OCI-LY7 (cell line): ENCODE data around the gene ZNF668. TPM values are rescaled to one million over a fixed set of nuclear protein-coding genes. Genes with fewer than 3 reads are reported as not detected.

ENCODE experiments used
- BruUV-seq: library from RNA; stranded (reverse); fragments of 400-500 nt; replicated peaks from 2 replicates; lab custom pipeline; 2021; lab: Mats Ljungman, UMichigan
- CTCF ChIA-PET: fragments of 300-600 bp; sonication (Branson Sonifier 250); formaldehyde crosslinking; loops from one replicate; lab custom pipeline; 2022; ENCODE audit warnings: antibody characterized with exemption; ENCODE audit not compliant: unreplicated experiment; lab: Charles Lee
- POLR2A ChIA-PET: fragments of 300-600 bp; sonication (Branson Sonifier 250); formaldehyde crosslinking; loops from one replicate; lab custom pipeline; 2022; ENCODE audit warnings: antibody characterized with exemption; lab: Charles Lee
- DNase-seq: peaks from one replicate; pipeline ENCODE4 v3.0.0-alpha.2; 2015; ENCODE audit warnings: low spot score
- H2AFZ ChIP-seq: fragments of 200-600 bp; sonication (generic), shearing (Covaris generic); 2 replicates; pipeline ENCODE4 v1.6.1; 2014; ENCODE audit warnings: mild to moderate bottlenecking, antibody characterized with exemption, low read length, moderate library complexity
- H3K27ac ChIP-seq: fragments of 200-600 bp; sonication (generic); 2 replicates; pipeline ENCODE4 v1.5.1; 2014; ENCODE audit warnings: mixed run types, low read depth, mild to moderate bottlenecking, moderate library complexity, low read length, inconsistent platforms; ENCODE audit not compliant: poor library complexity, severe bottlenecking
- H3K36me3 ChIP-seq: fragments of 200-600 bp; sonication (generic); 2 replicates; pipeline ENCODE4 v1.6.1; 2014; ENCODE audit warnings: mild to moderate bottlenecking, antibody characterized with exemption, low read length, moderate library complexity, mixed read lengths; ENCODE audit not compliant: insufficient read depth
- H3K4me1 ChIP-seq: fragments of 200-600 bp; sonication (generic); 2 replicates; pipeline ENCODE4 v1.5.1; 2014; ENCODE audit warnings: mild to moderate bottlenecking, low read length; ENCODE audit not compliant: insufficient read depth, poor library complexity, severe bottlenecking
- H3K4me2 ChIP-seq: fragments of 200-600 bp; sonication (generic); 2 replicates; pipeline ENCODE4 v1.6.1; 2014; ENCODE audit warnings: mild to moderate bottlenecking, low read length
- H3K4me3 ChIP-seq: fragments of 200-600 bp; sonication (generic); 2 replicates; pipeline ENCODE4 v1.5.1; 2014; ENCODE audit warnings: mild to moderate bottlenecking, low read depth, low read length; ENCODE audit not compliant: poor library complexity, severe bottlenecking
- H3K79me2 ChIP-seq: fragments of 200-600 bp; sonication (generic); 2 replicates; pipeline ENCODE4 v1.6.1; 2016; ENCODE audit warnings: low read depth, mild to moderate bottlenecking, low read length, moderate library complexity, mixed read lengths; ENCODE audit not compliant: insufficient read depth
- H3K9me2 ChIP-seq: fragments of 200-600 bp; sonication (generic); 2 replicates; pipeline ENCODE4 v1.6.1; 2016; ENCODE audit warnings: mild to moderate bottlenecking, low read length, mixed read lengths; ENCODE audit not compliant: insufficient read depth
- H3K9me3 ChIP-seq: fragments of 200-600 bp; sonication (generic); 2 replicates; pipeline ENCODE4 v1.6.1; 2014; ENCODE audit warnings: mild to moderate bottlenecking, mixed run types, low read length, mixed read lengths
- H4K20me1 ChIP-seq: fragments of 200-600 bp; sonication (generic); 2 replicates; pipeline ENCODE4 v1.6.1; 2014; ENCODE audit warnings: mild to moderate bottlenecking, antibody characterized with exemption, low read length, moderate library complexity, mixed read lengths; ENCODE audit not compliant: insufficient read depth
- CTCF ChIP-seq: fragments of 200-600 bp; sonication (generic); conservative IDR thresholded peaks from 2 replicates; pipeline ENCODE4 v1.5.1; 2014; ENCODE audit warnings: mild to moderate bottlenecking, antibody characterized with exemption, low read length, moderate library complexity, mixed read lengths
- EZH2phosphoT487 ChIP-seq: fragments of 200-600 bp; sonication (generic); IDR thresholded peaks from 2 replicates; pipeline ENCODE4 v1.6.1; 2018; ENCODE audit warnings: low read depth, borderline replicate concordance, mild to moderate bottlenecking, mixed run types, antibody characterized with exemption, low read length, moderate library complexity, mixed read lengths
- intact Hi-C: fragments of 100-400 bp; cut with micrococcal nuclease; formaldehyde crosslinking; loops from one replicate; pipeline ENCODE4 v1.10.0; 2022; ENCODE audit not compliant: unreplicated experiment
- total RNA-seq, 2 experiments: library from RNA; depleted of rRNA in 1 of 2; stranded (reverse); fragments of >200 nt in 1 of 2; shearing (Covaris generic) in 1 of 2; gene quantifications; 2 replicates each; pipeline ENCODE4 v1.2.3, GENCODE V29; 2014 to 2022

Gene ZNF668
- total RNA-seq, 2 experiments from 2014 or later = 7.8 to 21.7 TPM

- peak overlapping the region; percentile 38 for H3K27ac ChIP-seq
- H3K79me2 ChIP-seq = no peaks in the 10 kb centered on the region
- ChIA-PET POLR2A (interaction anchor here (0.6 to 1.7 kb wide), 5 partner anchors 10 to 44 kb away, joined by 3 to 8 read pairs (median 3); partner anchors contain the start of gene KAT8), CTCF (interaction anchor here (1.0 kb wide), 1 partner anchor 14 kb away, joined by 4 read pairs; no protein-coding TSS in a partner anchor)
- no peaks in the 10 kb centered on the region for H3K9me3 ChIP-seq
- peak overlapping the region; percentile 96 for H3K4me2 ChIP-seq
- peak overlapping the region; percentile 87 for H3K4me3 ChIP-seq
- peak; percentile 25 for DNase-seq
- no peaks in the 10 kb centered on the region for H3K9me2 ChIP-seq
- peak overlapping the region; percentile 93 for H2AFZ ChIP-seq
- intact Hi-C loops = no loop called here
- H4K20me1 ChIP-seq = no peaks in the 10 kb centered on the region
- no TSS peak for BruUV-seq
- H3K4me1 ChIP-seq = peaks cover 18% of the 10 kb centered on the region
- peaks cover 25% of the 10 kb centered on the region for H3K36me3 ChIP-seq
- TF ChIP-seq CTCF (no peak), EZH2phosphoT487 (no peak)
Observed at GRCh38 chr16:31107465-31107867, 33.4 kb upstream of the ZNF668 start.

DNA sequence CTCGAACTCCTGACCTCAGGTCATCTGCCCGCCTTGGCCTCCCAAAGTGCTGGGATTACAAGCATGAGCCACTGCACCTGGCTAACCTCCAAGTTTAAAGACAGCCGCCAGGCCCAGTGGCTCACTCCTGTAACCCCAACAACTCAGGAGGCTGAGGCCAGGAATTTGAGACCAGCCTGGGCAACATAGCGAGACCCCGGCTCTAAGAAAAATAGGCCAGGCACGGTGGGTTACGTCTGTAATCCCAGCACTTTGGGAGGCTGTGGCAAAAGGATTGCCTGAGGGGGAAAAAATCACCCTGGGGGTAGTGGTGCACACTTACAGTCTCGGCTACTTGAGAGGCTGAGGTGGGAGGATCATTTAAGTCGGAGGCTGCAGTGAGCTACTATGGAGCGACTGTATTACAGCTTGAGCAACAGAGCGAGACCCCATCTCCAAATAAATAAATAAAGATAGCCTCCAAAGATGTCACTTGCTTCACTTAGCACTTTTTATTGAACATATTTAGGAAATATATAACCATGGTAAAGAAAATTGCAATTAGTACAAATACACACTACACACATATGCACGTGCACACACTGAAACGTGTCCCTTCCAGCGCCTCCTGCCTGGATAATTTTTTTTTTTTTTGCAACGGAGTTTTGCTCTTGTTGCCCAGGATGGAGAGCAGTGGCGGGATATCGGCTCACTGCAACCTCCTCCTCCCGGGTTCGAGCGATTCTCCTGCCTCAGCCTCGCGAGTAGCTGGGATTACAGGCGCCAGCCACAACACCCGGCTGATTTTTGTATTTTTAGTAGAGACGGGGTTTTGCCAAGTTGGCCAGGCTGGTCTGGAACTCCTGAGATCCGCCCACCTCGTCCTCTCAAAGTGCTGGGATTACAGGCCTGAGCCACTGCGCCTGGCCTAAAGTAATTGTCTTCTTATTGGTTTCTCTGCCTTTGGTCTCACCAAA lies 32.7 kb upstream of the ZNF668 start:
- H4K20me1 ChIP-seq = no peaks in the 10 kb centered on the region
- peak overlapping the region; percentile 38 for H3K27ac ChIP-seq
- DNase-seq = no peak
- BruUV-seq = no TSS peak
- H3K4me2 ChIP-seq = peak overlapping the region; percentile 96
- H3K4me3 ChIP-seq = peak overlapping the region; percentile 87
- intact Hi-C loops = no loop called here
- POLR2A ChIA-PET = interaction anchor here (0.6 to 1.7 kb wide), 3 partner anchors 11 to 44 kb away, joined by 3 to 8 read pairs (median 5); partner anchors contain the start of gene KAT8
- H3K9me3 ChIP-seq = no peaks in the 10 kb centered on the region
- peaks cover 18% of the 10 kb centered on the region for H3K4me1 ChIP-seq
- no peaks in the 10 kb centered on the region for H3K9me2 ChIP-seq
- H3K79me2 ChIP-seq = no peaks in the 10 kb centered on the region
- peaks cover 18% of the 10 kb centered on the region for H3K36me3 ChIP-seq
- TF ChIP-seq EZH2phosphoT487 (no peak), CTCF (no peak)
- CTCF ChIA-PET = interaction anchor here (1.0 kb wide), 1 partner anchor 14 kb away, joined by 4 read pairs; no protein-coding TSS in a partner anchor
- H2AFZ ChIP-seq = no peak overlapping the region
